Measurements from ENCODE around the gene SMAD3. TPM values are rescaled to one million over a fixed set of nuclear protein-coding genes. Genes with fewer than 3 reads are reported as not detected.
A peak's percentile ranks its signal among the peaks of the same experiment; 100 is the strongest.

Gene SMAD3
- total RNA-seq, 2 donors from 2014 or later: 20.8 to 37.8 TPM

- no peak overlapping the region for H3K27ac ChIP-seq
- H3K9me3 ChIP-seq: no peaks in the 10 kb centered on the region
- H3K4me3 ChIP-seq: no peak overlapping the region
- peaks cover 0 to 4% of the 10 kb centered on the region in 2 donors for H3K4me1 ChIP-seq
- DNase-seq (ENCODE audit: low spot score): no peak
- H3K27me3 ChIP-seq: no peaks in the 10 kb centered on the region
- peak in 1 of 2 donors; percentile 40 for TF ChIP-seq CTCF (IDR thresholded peaks at IDR 0.05)
- no peaks in the 10 kb centered on the region for H3K36me3 ChIP-seq
Observed at GRCh38 chr15:67240235-67241131, 175.1 kb downstream of the SMAD3 start.

GRCh38 chr15:67241132-67241855 is 175.9 kb downstream of the SMAD3 start:
- H3K27ac ChIP-seq: no peak overlapping the region
- H3K4me1 ChIP-seq: peaks cover 0 to 4% of the 10 kb centered on the region in 2 donors
- no peaks in the 10 kb centered on the region for H3K9me3 ChIP-seq
- no peaks in the 10 kb centered on the region for H3K27me3 ChIP-seq
- no peak for TF ChIP-seq CTCF (IDR thresholded peaks at IDR 0.05)
- DNase-seq (ENCODE audit: low spot score): no peak
- peaks cover 5% of the 10 kb centered on the region for H3K36me3 ChIP-seq
- no peak overlapping the region for H3K4me3 ChIP-seq

GRCh38 chr15:67242708-67243111 is 177.3 kb downstream of the SMAD3 start:
- Histone ChIP-seq H3K4me3 (no peak overlapping the region), H3K27ac (no peak overlapping the region), H3K27me3 (no peaks in the 10 kb centered on the region), H3K36me3 (peaks cover 5% of the 10 kb centered on the region), H3K4me1 (peaks cover 0 to 4% of the 10 kb centered on the region in 2 donors), H3K9me3 (no peaks in the 10 kb centered on the region)
- DNase-seq (ENCODE audit: low spot score): no peak
- TF ChIP-seq CTCF (IDR thresholded peaks at IDR 0.05): no peak

Other genes starting within 250 kb of the SMAD3 start
- 10 to 100 TPM; 12.6 to 20.4 TPM for gene AAGAB, start 189.1 kb downstream of the SMAD3 start, total RNA-seq
- under 1 TPM; 0.52 to 0.83 TPM for gene IQCH, start 189.2 kb downstream of the SMAD3 start, total RNA-seq

All from right atrium auricular region (tissue), 2 donors.